K562 (cell line): ENCODE data around the gene DNAJC17. TPM values are rescaled to one million over a fixed set of nuclear protein-coding genes. Genes with fewer than 3 reads are reported as not detected.

ENCODE experiments used
- ARHGAP35 ChIP-seq: fragments of 450-650 bp; IDR thresholded peaks from 2 replicates; pipeline ENCODE4 v1.6.1; 2018; ENCODE audit not compliant: partially characterized antibody
- CBX3 ChIP-seq, 2 experiments: IDR thresholded peaks; 1 replicate in 1 of 2; 2 replicates in 1 of 2; pipeline ENCODE4 v1.6.1; 2012; ENCODE audit warnings: inconsistent platforms in 2 of 2, low read length in 2 of 2, borderline replicate concordance in 1 of 2, control low read depth in 1 of 2
- CTCF ChIP-seq, 3 experiments: IDR thresholded peaks in 2 of 3; conservative IDR thresholded peaks in 1 of 3; 2 replicates each; pipeline ENCODE4 v1.5.1; 2011 to 2012; ENCODE audit warnings: low read length in 3 of 3, mild to moderate bottlenecking in 3 of 3, control low read depth in 2 of 3, improper control_type of control experiment in 1 of 3, inconsistent platforms in 1 of 3, low read depth in 1 of 3, mixed read lengths in 1 of 3, moderate library complexity in 1 of 3; ENCODE audit not compliant: insufficient read depth in 2 of 3
- DNMT1 ChIP-seq: fragments of 450-650 bp; IDR thresholded peaks from 2 replicates; pipeline ENCODE4 v1.6.1; 2016; ENCODE audit warnings: antibody characterized with exemption, mild to moderate bottlenecking
- DPF2 ChIP-seq: fragments of 450-650 bp; IDR thresholded peaks from 2 replicates; pipeline ENCODE4 v1.6.1; 2016
- GATA2 ChIP-seq: sonication (generic); formaldehyde crosslinking; IDR thresholded peaks from 2 replicates; pipeline ENCODE4 v1.4.0; 2020; ENCODE audit warnings: mild to moderate bottlenecking, missing genetic modification reagents
- JUND ChIP-seq, 2 experiments: IDR thresholded peaks; 2 replicates in 1 of 2; 3 replicates in 1 of 2; pipeline ENCODE4 v1.6.1; 2011; ENCODE audit warnings: borderline replicate concordance in 2 of 2, low read depth in 2 of 2, low read length in 2 of 2, improper control_type of control experiment in 1 of 2, missing biosample characterization in 1 of 2, missing genetic modification characterization in 1 of 2, missing genetic modification reagents in 1 of 2
- NR4A1 ChIP-seq, 2 experiments: fragments of 250-450 bp in 1 of 2; fragments of 450-650 bp in 1 of 2; sonication (Bioruptor Pico) in 1 of 2; IDR thresholded peaks; 2 replicates each; pipeline versions ENCODE4 v1.4.0 to v1.6.1; 2016 to 2020; ENCODE audit warnings: mild to moderate bottlenecking in 2 of 2, missing compliant biosample characterization in 1 of 2, missing genetic modification characterization in 1 of 2, moderate library complexity in 1 of 2
- RBM22 ChIP-seq: fragments of 200-400 bp; formaldehyde crosslinking; IDR thresholded peaks from 2 replicates; pipeline ENCODE4 v1.6.1; 2018; ENCODE audit warnings: low read length, low read depth; ENCODE audit not compliant: poor library complexity, severe bottlenecking
- RCOR1 ChIP-seq, 2 experiments: IDR thresholded peaks; 2 replicates each; pipeline ENCODE4 v1.6.1; 2012; ENCODE audit warnings: low read depth in 2 of 2, low read length in 2 of 2, borderline replicate concordance in 1 of 2, improper control_type of control experiment in 1 of 2
- THAP12 ChIP-seq: fragments of 250-450 bp; sonication (Bioruptor Pico); IDR thresholded peaks from 2 replicates; pipeline ENCODE4 v1.9.0; 2021; ENCODE audit warnings: mild to moderate bottlenecking, inconsistent platforms
- ZBTB1 ChIP-seq: sonication (generic); formaldehyde crosslinking; IDR thresholded peaks from 2 replicates; pipeline ENCODE4 v1.8.1; 2023; ENCODE audit warnings: missing genetic modification reagents, low read depth, mild to moderate bottlenecking, borderline replicate concordance
- ZNF165 ChIP-seq: fragments of 250-450 bp; sonication (Bioruptor Pico); IDR thresholded peaks from 2 replicates; pipeline ENCODE4 v1.4.0; 2020; ENCODE audit warnings: borderline replicate concordance
- ZNF644 ChIP-seq: fragments of 200-800 bp; sonication (Bioruptor generic); IDR thresholded peaks from 2 replicates; pipeline ENCODE4 v1.6.1; 2016; ENCODE audit warnings: low read depth, missing genetic modification characterization, missing compliant biosample characterization
- polyA plus RNA-seq, 8 experiments: library from polyadenylated mRNA; depleted of rRNA in 4 of 8; stranded (reverse) in 5 of 8; unstranded in 3 of 8; fragments of >200 nt; fragmentation: Nextera tagmentation in 2 of 8; fragmentation: Illumina TruSeq in 1 of 8; extraction: Ambion mirVana in 2 of 8; extraction: Trizol in 1 of 8; gene quantifications; 2 replicates each; pipeline versions ENCODE4 v1.2.1 to v1.2.3, GENCODE V29; 2011 to 2014; ENCODE audit warnings: inconsistent platforms in 1 of 8, missing spikeins in 1 of 8
- total RNA-seq, 7 experiments: library from RNA; depleted of rRNA in 6 of 7; stranded (reverse); fragments of >200 nt in 6 of 7; fragmentation: Illumina TruSeq in 2 of 7; extraction: Trizol in 2 of 7; gene quantifications; 2 replicates each; pipeline versions ENCODE4 v1.2.1 to v1.2.3, GENCODE V29; 2011 to 2021; ENCODE audit warnings: low replicate concordance in 1 of 7
- TF ChIP-seq, protein P1 (sequence below), 2 experiments: IDR thresholded peaks in 1 of 2; conservative IDR thresholded peaks in 1 of 2; 2 replicates each; pipeline ENCODE4 v1.6.1; 2016; ENCODE audit warnings: low read depth in 2 of 2, mild to moderate bottlenecking in 1 of 2, missing compliant biosample characterization in 1 of 2, missing genetic modification characterization in 1 of 2, moderate library complexity in 1 of 2
- TF ChIP-seq, protein P2 (sequence below): fragments of 450-650 bp; IDR thresholded peaks from 2 replicates; pipeline ENCODE4 v1.6.1; 2016

DNAJC17 gene
- total and polyA plus RNA-seq, 9 of the 15 experiments (the other 6 are each of a cell fraction or from before 2014, with no cell fraction given) = 2.4 to 79.4 (median 44.2) TPM

DNA sequence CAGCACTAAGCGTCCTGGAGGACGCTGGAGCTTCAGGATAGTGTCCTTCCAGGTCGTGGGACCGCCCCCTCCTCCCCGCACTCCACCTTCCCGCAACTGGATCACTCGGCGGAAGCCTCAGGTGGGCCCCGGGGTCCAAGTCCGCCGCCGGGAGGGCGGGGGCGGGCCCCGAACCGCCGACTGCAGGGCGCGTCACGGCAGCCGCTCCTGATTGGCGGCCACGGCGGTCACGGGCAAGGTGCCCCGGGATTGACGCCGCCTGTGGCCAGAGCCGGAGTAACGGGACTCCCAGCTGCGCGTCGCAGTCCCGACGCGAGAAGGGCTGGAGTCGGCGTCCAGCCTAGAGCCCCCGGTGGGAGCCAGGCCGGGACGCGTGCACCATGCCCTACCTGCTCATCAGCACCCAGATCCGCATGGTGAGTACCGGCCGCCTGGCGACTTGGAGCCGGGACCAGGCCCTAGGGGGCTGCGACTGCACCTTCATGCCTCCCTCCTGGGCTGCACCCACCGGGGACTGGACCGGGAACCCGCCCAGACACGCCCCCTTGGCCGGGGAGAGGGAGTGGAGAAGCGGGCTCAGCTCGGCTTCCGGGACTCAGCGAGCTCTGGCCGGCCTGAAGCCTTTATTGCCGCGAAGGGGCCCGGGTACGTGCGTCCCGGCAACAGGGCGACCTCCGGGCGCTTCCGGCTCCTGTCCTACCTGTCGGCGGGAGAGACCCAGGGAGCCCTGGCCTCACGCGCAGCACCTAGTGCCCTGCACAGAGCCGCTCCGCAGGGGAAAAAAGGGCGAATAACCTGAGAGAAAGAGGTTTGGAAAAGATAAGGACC lies 43.3 kb downstream of the DNAJC17 start, which contains the start of gene GCHFR (continued):
- TF ChIP-seq, protein P1, sequence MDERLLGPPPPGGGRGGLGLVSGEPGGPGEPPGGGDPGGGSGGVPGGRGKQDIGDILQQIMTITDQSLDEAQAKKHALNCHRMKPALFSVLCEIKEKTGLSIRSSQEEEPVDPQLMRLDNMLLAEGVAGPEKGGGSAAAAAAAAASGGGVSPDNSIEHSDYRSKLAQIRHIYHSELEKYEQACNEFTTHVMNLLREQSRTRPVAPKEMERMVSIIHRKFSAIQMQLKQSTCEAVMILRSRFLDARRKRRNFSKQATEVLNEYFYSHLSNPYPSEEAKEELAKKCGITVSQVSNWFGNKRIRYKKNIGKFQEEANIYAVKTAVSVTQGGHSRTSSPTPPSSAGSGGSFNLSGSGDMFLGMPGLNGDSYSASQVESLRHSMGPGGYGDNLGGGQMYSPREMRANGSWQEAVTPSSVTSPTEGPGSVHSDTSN (CRISPR knock-in tag; IDR thresholded peaks at IDR 0.05; ENCODE audit: low read depth) = peak; percentile 62
- TF ChIP-seq, protein P1 (tag; conservative IDR thresholded peaks at IDR 0.05; ENCODE audit: low read depth) = no peak
- TF ChIP-seq JUND (IDR thresholded peaks at IDR 0.05; ENCODE audit: borderline replicate concordance, low read depth, low read length) = peak; percentile 52
- TF ChIP-seq JUND (tag; IDR thresholded peaks at IDR 0.05; ENCODE audit: borderline replicate concordance, low read depth, low read length) = no peak
- peak; percentile 11 for TF ChIP-seq RBM22
- TF ChIP-seq, protein P2, sequence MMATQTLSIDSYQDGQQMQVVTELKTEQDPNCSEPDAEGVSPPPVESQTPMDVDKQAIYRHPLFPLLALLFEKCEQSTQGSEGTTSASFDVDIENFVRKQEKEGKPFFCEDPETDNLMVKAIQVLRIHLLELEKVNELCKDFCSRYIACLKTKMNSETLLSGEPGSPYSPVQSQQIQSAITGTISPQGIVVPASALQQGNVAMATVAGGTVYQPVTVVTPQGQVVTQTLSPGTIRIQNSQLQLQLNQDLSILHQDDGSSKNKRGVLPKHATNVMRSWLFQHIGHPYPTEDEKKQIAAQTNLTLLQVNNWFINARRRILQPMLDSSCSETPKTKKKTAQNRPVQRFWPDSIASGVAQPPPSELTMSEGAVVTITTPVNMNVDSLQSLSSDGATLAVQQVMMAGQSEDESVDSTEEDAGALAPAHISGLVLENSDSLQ = peak; percentile 93
- TF ChIP-seq NR4A1 (CRISPR knock-in tag; IDR thresholded peaks at IDR 0.05) = no peak
- 0 out of 2 replicates have a peak, but pooled peaks have one; percentile 35 for TF ChIP-seq NR4A1 (tag; IDR thresholded peaks at IDR 0.05)
- TF ChIP-seq CBX3 (IDR thresholded peaks at IDR 0.05; ENCODE audit: borderline replicate concordance in 1 of 2, low read length in 2 of 2) = peak in 1 of 2 experiments; percentile 58; a peak in 1 of 3 replicates
- TF ChIP-seq THAP12 = peak; percentile 18; the same call in 1 of the 2 replicates
- TF ChIP-seq ZNF165 (CRISPR knock-in tag) = no peak
- no peak for TF ChIP-seq GATA2 (CRISPR knock-in tag)
- TF ChIP-seq DNMT1 = no peak
- TF ChIP-seq CTCF (IDR thresholded peaks at IDR 0.05 in 2 of 3, conservative IDR thresholded peaks at IDR 0.05 in 1 of 3; ENCODE audit: insufficient read depth in 2 of 3, low read depth in 1 of 3, low read length in 3 of 3) = peak; percentile 56 to 61 (median 58); a peak in 5 of 6 replicates
- no peak for TF ChIP-seq ARHGAP35
- TF ChIP-seq ZNF644 (tag) = no peak
- TF ChIP-seq ZBTB1 (CRISPR knock-in tag) = peak; percentile 51; the same call in 1 of the 2 replicates
- 0 out of 4 replicates have a peak, but pooled peaks of 1 of the 2 experiments have one; percentile 14 for TF ChIP-seq RCOR1 (IDR thresholded peaks at IDR 0.05; ENCODE audit: borderline replicate concordance in 1 of 2, low read depth in 2 of 2, low read length in 2 of 2)
- TF ChIP-seq DPF2 = no peak
